MM.1S (cell line): Measurements from ENCODE around the gene EPYC.

Experiments used
- DNase-seq: peaks from one replicate; pipeline ENCODE4 v3.0.0-alpha.2; 2015
- H2AFZ ChIP-seq: fragments of 300-600 bp; sonication (generic); 2 replicates; pipeline ENCODE4 v1.6.0; 2016; ENCODE audit warnings: antibody characterized with exemption, low read length
- H3F3A ChIP-seq: fragments of 300-600 bp; sonication (generic); 2 replicates; pipeline ENCODE4 v1.6.1; 2016; ENCODE audit warnings: mild to moderate bottlenecking, antibody characterized with exemption, low read length, moderate library complexity, mixed read lengths; ENCODE audit not compliant: insufficient read depth
- H3K27ac ChIP-seq: fragments of 300-600 bp; sonication (generic); 2 replicates; pipeline ENCODE4 v1.5.1; 2016; ENCODE audit warnings: mild to moderate bottlenecking, low read length
- H3K27me3 ChIP-seq: fragments of 300-600 bp; sonication (generic); replicated peaks from 2 replicates; pipeline ENCODE4 v1.6.0; 2016; ENCODE audit warnings: low read length; ENCODE audit not compliant: insufficient read depth
- H3K36me3 ChIP-seq: fragments of 300-600 bp; sonication (generic); replicated peaks from 2 replicates; pipeline ENCODE4 v1.6.1; 2016; ENCODE audit warnings: mild to moderate bottlenecking, low read length, mixed read lengths; ENCODE audit not compliant: insufficient read depth
- H3K4me1 ChIP-seq: fragments of 300-600 bp; sonication (generic); 2 replicates; pipeline ENCODE4 v1.6.1; 2016; ENCODE audit warnings: low read length, mixed read lengths
- H3K4me2 ChIP-seq: fragments of 300-600 bp; sonication (generic); 2 replicates; pipeline ENCODE4 v1.6.0; 2016; ENCODE audit warnings: low read depth, low read length
- H3K4me3 ChIP-seq: fragments of 300-600 bp; sonication (generic); 2 replicates; pipeline ENCODE4 v1.5.1; 2016; ENCODE audit warnings: low read length, mixed read lengths
- H3K79me2 ChIP-seq: fragments of 300-600 bp; sonication (generic); 2 replicates; pipeline ENCODE4 v1.6.1; 2016; ENCODE audit warnings: mixed run types, low read length, mixed read lengths
- H3K9ac ChIP-seq: fragments of 300-600 bp; sonication (generic); 2 replicates; pipeline ENCODE4 v1.6.1; 2016; ENCODE audit warnings: low read length, mixed read lengths
- H3K9me2 ChIP-seq: fragments of 300-600 bp; sonication (generic); replicated peaks from 2 replicates; pipeline ENCODE4 v1.6.1; 2016; ENCODE audit warnings: mild to moderate bottlenecking, low read length, mixed read lengths; ENCODE audit not compliant: insufficient read depth
- H3K9me3 ChIP-seq: fragments of 300-600 bp; sonication (generic); replicated peaks from 2 replicates; pipeline ENCODE4 v1.6.1; 2016; ENCODE audit warnings: mild to moderate bottlenecking, low read length, mixed read lengths; ENCODE audit not compliant: insufficient read depth
- H4K20me1 ChIP-seq: fragments of 300-600 bp; sonication (generic); 2 replicates; pipeline ENCODE4 v1.6.1; 2016; ENCODE audit warnings: mild to moderate bottlenecking, low read length, moderate library complexity, mixed read lengths; ENCODE audit not compliant: insufficient read depth
- EZH2 ChIP-seq: fragments of 300-600 bp; sonication (generic); optimal IDR thresholded peaks from 2 replicates; pipeline ENCODE3; 2017; ENCODE audit warnings: low read depth, mild to moderate bottlenecking, antibody characterized with exemption, low read length, mixed read lengths
- EZH2phosphoT487 ChIP-seq: fragments of 300-600 bp; sonication (generic); IDR thresholded peaks from 2 replicates; pipeline ENCODE4 v1.6.1; 2018; ENCODE audit warnings: antibody characterized with exemption, low read length
- TF ChIP-seq, protein P1 (sequence below): fragments of 300-600 bp; sonication (generic); IDR thresholded peaks from 2 replicates; pipeline ENCODE4 v1.5.1; 2016; ENCODE audit warnings: antibody characterized with exemption, low read length, mixed read lengths

The EPYC gene

GRCh38 chr12:91017043-91017442 is 12.3 kb upstream of the EPYC start:
- Histone ChIP-seq H3K9ac (no peak overlapping the region), H3K27ac (no peak overlapping the region), H3K4me2 (no peak overlapping the region), H4K20me1 (no peaks in the 10 kb centered on the region), H2AFZ (no peak overlapping the region), H3K79me2 (no peaks in the 10 kb centered on the region), H3K4me3 (no peak overlapping the region), H3K4me1 (no peaks in the 10 kb centered on the region), H3K9me3 (no peaks in the 10 kb centered on the region), H3K27me3 (peaks cover 34% of the 10 kb centered on the region), H3F3A (no peaks in the 10 kb centered on the region), H3K36me3 (no peaks in the 10 kb centered on the region), H3K9me2 (no peaks in the 10 kb centered on the region)
- no peak for TF ChIP-seq EZH2phosphoT487
- TF ChIP-seq, protein P1, sequence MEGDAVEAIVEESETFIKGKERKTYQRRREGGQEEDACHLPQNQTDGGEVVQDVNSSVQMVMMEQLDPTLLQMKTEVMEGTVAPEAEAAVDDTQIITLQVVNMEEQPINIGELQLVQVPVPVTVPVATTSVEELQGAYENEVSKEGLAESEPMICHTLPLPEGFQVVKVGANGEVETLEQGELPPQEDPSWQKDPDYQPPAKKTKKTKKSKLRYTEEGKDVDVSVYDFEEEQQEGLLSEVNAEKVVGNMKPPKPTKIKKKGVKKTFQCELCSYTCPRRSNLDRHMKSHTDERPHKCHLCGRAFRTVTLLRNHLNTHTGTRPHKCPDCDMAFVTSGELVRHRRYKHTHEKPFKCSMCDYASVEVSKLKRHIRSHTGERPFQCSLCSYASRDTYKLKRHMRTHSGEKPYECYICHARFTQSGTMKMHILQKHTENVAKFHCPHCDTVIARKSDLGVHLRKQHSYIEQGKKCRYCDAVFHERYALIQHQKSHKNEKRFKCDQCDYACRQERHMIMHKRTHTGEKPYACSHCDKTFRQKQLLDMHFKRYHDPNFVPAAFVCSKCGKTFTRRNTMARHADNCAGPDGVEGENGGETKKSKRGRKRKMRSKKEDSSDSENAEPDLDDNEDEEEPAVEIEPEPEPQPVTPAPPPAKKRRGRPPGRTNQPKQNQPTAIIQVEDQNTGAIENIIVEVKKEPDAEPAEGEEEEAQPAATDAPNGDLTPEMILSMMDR, result no peak
- no peak for TF ChIP-seq EZH2
- no peak for DNase-seq

DNA sequence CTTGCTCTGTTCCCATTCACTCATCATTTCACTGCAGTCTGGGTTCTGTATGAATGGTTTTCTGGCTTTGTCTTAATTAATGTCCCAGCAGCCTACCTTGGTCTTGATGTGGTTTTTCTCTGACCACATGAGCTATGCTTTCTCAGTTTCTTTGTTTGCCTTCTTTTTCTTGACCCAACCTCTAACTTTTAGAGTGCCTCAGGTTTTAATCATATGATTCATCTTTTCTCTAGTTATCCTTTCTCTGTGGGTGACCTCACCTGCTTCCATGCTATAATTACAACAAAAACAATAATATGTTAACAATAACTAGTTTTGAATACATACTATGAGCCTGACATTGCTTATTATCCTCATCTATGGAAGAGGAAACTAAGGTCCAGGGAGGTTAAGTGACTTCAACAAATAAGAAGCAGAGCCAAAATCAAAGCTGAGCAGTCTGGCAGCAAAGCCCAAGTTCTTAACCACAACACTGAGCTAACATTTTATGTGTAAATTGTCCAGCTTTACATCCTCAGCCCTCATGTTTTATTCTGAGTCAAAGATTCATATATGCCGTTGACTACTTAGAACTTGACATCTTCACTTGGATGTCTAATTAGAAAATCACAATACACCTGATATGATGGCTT is 4.7 kb upstream of the EPYC start:
- Histone ChIP-seq H2AFZ (no peak overlapping the region), H4K20me1 (peaks cover 5% of the 10 kb centered on the region; the same call in 1 of the 2 replicates), H3K27me3 (peaks cover 93% of the 10 kb centered on the region), H3K36me3 (no peaks in the 10 kb centered on the region), H3K27ac (no peak overlapping the region), H3K9me3 (no peaks in the 10 kb centered on the region), H3K79me2 (no peaks in the 10 kb centered on the region), H3K9me2 (no peaks in the 10 kb centered on the region), H3K9ac (no peak overlapping the region), H3F3A (peaks cover 24% of the 10 kb centered on the region), H3K4me1 (peaks cover 25% of the 10 kb centered on the region), H3K4me2 (peak overlapping the region; percentile 38; the same call in 1 of the 2 replicates), H3K4me3 (no peak overlapping the region)
- DNase-seq, result peak; percentile 86
- TF ChIP-seq EZH2phosphoT487, result peak; percentile 85; the same call in 1 of the 2 replicates
- TF ChIP-seq, protein P1, result no peak

DNA sequence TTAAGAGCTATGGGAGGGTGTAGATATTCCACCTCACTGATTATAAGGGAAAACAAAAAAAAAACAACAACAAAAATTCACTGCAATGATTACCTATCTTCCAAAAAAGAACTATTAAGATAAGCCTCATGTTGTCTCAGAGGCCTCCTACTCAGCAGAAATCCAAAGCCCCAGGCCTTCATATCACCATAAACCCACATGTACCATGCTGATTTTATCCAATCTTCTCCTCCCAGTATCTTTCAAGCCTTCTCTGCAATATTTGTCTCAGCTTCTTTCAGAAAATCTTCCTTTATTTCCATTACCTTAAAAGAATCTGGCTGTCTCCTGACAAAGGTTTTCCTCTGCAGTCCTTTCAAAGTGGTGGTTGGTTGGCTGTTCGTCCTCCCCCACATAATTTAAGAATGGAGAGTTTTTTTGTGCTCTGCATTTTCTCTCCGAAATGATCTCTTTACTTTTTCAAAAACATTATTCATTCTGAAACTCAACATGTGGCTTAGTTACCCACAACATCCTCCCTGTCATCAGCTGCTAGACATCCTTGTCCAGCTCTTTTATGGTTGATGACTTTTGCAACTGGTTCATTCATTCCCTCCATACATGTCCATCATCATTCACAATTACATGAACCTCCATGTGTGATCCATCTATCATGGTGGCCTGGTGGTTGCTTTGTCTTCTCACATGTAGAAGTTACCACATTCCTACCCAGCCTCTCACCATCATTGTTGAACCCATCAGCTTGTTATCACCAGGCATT is 2.9 kb upstream of the EPYC start:
- DNase-seq, result peak; percentile 31
- no peak overlapping the region for H2AFZ ChIP-seq

More for the DNA sequence above, 2.9 kb upstream of the EPYC start:
- H3K4me1 ChIP-seq, result peaks cover 25% of the 10 kb centered on the region
- H3K27me3 ChIP-seq, result peaks cover 92% of the 10 kb centered on the region
- no peaks in the 10 kb centered on the region for H3K9me3 ChIP-seq
- H3K4me3 ChIP-seq, result no peak overlapping the region
- H3K9ac ChIP-seq, result no peak overlapping the region
- H3K27ac ChIP-seq, result no peak overlapping the region
- H3K4me2 ChIP-seq, result no peak overlapping the region
- peaks cover 5% of the 10 kb centered on the region; the same call in 1 of the 2 replicates for H4K20me1 ChIP-seq
- no peaks in the 10 kb centered on the region for H3K79me2 ChIP-seq
- TF ChIP-seq, protein P1, result no peak
- no peak for TF ChIP-seq EZH2phosphoT487
- TF ChIP-seq EZH2, result no peak
- H3K9me2 ChIP-seq, result no peaks in the 10 kb centered on the region
- peaks cover 24% of the 10 kb centered on the region for H3F3A ChIP-seq
- no peaks in the 10 kb centered on the region for H3K36me3 ChIP-seq
